ENCODE data around the gene ABCA13. TPM values are rescaled to one million over a fixed set of nuclear protein-coding genes. Genes with fewer than 3 reads are reported as not detected.

Gene ABCA13
- polyA plus RNA-seq, 1 donor (not counting 4 experiments of a cell fraction or from before 2014, with no cell fraction given), result 0.76 TPM

GRCh38 chr7:48321319-48322010 lies 150.2 kb downstream of the ABCA13 start:
- H3K9me3 ChIP-seq (ENCODE audit: control insufficient read depth, low read depth, low read length), result peaks cover 1% of the 10 kb centered on the region
- no peak overlapping the region for H3K9ac ChIP-seq (ENCODE audit: control insufficient read depth, extremely low read depth, insufficient read depth, low read length)
- H3K36me3 ChIP-seq (ENCODE audit: control insufficient read depth in 2 of 2, extremely low read depth in 1 of 2, insufficient read depth in 2 of 2, low read length in 2 of 2), result no peaks in the 10 kb centered on the region
- H4K20me1 ChIP-seq (ENCODE audit: control insufficient read depth, extremely low read depth, insufficient read depth, low read length), result no peaks in the 10 kb centered on the region
- no peaks in the 10 kb centered on the region for H3K4me1 ChIP-seq (ENCODE audit: control insufficient read depth, extremely low read depth, insufficient read depth, low read length)
- no peak overlapping the region for H3K4me2 ChIP-seq (ENCODE audit: control insufficient read depth, extremely low read depth, insufficient read depth, low read depth, low read length)
- H3K27me3 ChIP-seq (ENCODE audit: control insufficient read depth, extremely low read depth, insufficient read depth, low read length), result no peaks in the 10 kb centered on the region
- TF ChIP-seq CTCF (optimal IDR thresholded peaks at IDR 0.05 in 1 of 3, IDR thresholded peaks at IDR 0.05 in 1 of 3, conservative IDR thresholded peaks at IDR 0.05 in 1 of 3; ENCODE audit: extremely low read depth in 1 of 3, insufficient read depth in 2 of 3, low read length in 3 of 3) (no peak), EZH2 (IDR thresholded peaks at IDR 0.05; ENCODE audit: low read length) (no peak)
- no peak for DNase-seq (ENCODE audit: low read depth, low spot score)
- FAIRE-seq, result no peak
- dilution Hi-C loops (cut with MboI; ENCODE audit: extremely low pct_ligation_motif_present, low sequenced_read_pairs), result no loop called here
- no peak overlapping the region for H3K4me3 ChIP-seq (ENCODE audit: control insufficient read depth in 2 of 3, extremely low read depth in 1 of 3, insufficient read depth in 2 of 3, low read depth in 1 of 3, low read length in 3 of 3)
- H3K27ac ChIP-seq (ENCODE audit: control insufficient read depth, insufficient read depth, low read length), result no peak overlapping the region
- no peaks in the 10 kb centered on the region for H3K79me2 ChIP-seq (ENCODE audit: control insufficient read depth, insufficient read depth, low read length)
- no peaks in the 10 kb centered on the region for H3K9me1 ChIP-seq (ENCODE audit: control insufficient read depth, extremely low read depth, insufficient read depth, low read length)
- H2AFZ ChIP-seq (ENCODE audit: control insufficient read depth, low read length), result no peak overlapping the region

GRCh38 chr7:48337012-48337621 lies 165.9 kb downstream of the ABCA13 start:
- Histone ChIP-seq H3K4me3 (ENCODE audit: control insufficient read depth in 2 of 3, extremely low read depth in 1 of 3, insufficient read depth in 2 of 3, low read depth in 1 of 3, low read length in 3 of 3) (no peak overlapping the region), H3K36me3 (ENCODE audit: control insufficient read depth in 2 of 2, extremely low read depth in 1 of 2, insufficient read depth in 2 of 2, low read length in 2 of 2) (no peaks in the 10 kb centered on the region), H3K4me2 (ENCODE audit: control insufficient read depth, extremely low read depth, insufficient read depth, low read depth, low read length) (no peak overlapping the region), H3K79me2 (ENCODE audit: control insufficient read depth, insufficient read depth, low read length) (no peaks in the 10 kb centered on the region), H3K27ac (ENCODE audit: control insufficient read depth, insufficient read depth, low read length) (no peak overlapping the region), H3K9ac (ENCODE audit: control insufficient read depth, extremely low read depth, insufficient read depth, low read length) (no peak overlapping the region), H4K20me1 (ENCODE audit: control insufficient read depth, extremely low read depth, insufficient read depth, low read length) (no peaks in the 10 kb centered on the region), H3K9me3 (ENCODE audit: control insufficient read depth, low read depth, low read length) (no peaks in the 10 kb centered on the region), H3K9me1 (ENCODE audit: control insufficient read depth, extremely low read depth, insufficient read depth, low read length) (no peaks in the 10 kb centered on the region), H3K27me3 (ENCODE audit: control insufficient read depth, extremely low read depth, insufficient read depth, low read length) (no peaks in the 10 kb centered on the region), H3K4me1 (ENCODE audit: control insufficient read depth, extremely low read depth, insufficient read depth, low read length) (no peaks in the 10 kb centered on the region), H2AFZ (ENCODE audit: control insufficient read depth, low read length) (no peak overlapping the region)
- TF ChIP-seq CTCF (optimal IDR thresholded peaks at IDR 0.05 in 1 of 3, IDR thresholded peaks at IDR 0.05 in 1 of 3, conservative IDR thresholded peaks at IDR 0.05 in 1 of 3; ENCODE audit: extremely low read depth in 1 of 3, insufficient read depth in 2 of 3, low read length in 3 of 3) (peak; percentile 60 to 88 (median 74)), EZH2 (IDR thresholded peaks at IDR 0.05; ENCODE audit: low read length) (no peak)
- DNase-seq (ENCODE audit: low read depth, low spot score) (no peak), FAIRE-seq (peak; percentile 34)
- dilution Hi-C loops (cut with MboI; ENCODE audit: extremely low pct_ligation_motif_present, low sequenced_read_pairs), result no loop called here
